Heart left ventricle (tissue), 16 donors: ENCODE results near the gene TCIRG1. TPM values are rescaled to one million over a fixed set of nuclear protein-coding genes. Genes with fewer than 3 reads are reported as not detected.

ENCODE experiments used
- ATAC-seq, 4 donors: fragments of 200-7000 bp; cut with Tn5 transposase; one replicate each; pipeline ENCODE4 v1.9.1; 2020 to 2022; ENCODE audit warnings: moderate library complexity in 4 of 4, mild to moderate bottlenecking in 3 of 4, moderate number of reproducible peaks in 1 of 4
- DNase-seq, 5 donors: peaks; one replicate each; pipeline ENCODE4 v3.0.0-alpha.2; 2020
- H3K27ac ChIP-seq, 12 donors: fragments of 200-600 bp; sonication (generic) in 4 of 12; one replicate each; pipeline versions ENCODE4 v1.5.0 to v1.8.0; 2016 to 2022; ENCODE audit warnings: mild to moderate bottlenecking in 2 of 12
- H3K27me3 ChIP-seq, 9 donors: fragments of 200-600 bp; sonication (generic) in 2 of 9; one replicate each; pipeline versions ENCODE4 v1.5.1 to v1.8.0; 2016 to 2022; ENCODE audit warnings: mild to moderate bottlenecking in 3 of 9
- H3K36me3 ChIP-seq, 9 donors: fragments of 200-600 bp; sonication (generic) in 2 of 9; one replicate each; pipeline versions ENCODE4 v1.5.0 to v1.8.0; 2018 to 2022; ENCODE audit warnings: mild to moderate bottlenecking in 2 of 9
- H3K4me1 ChIP-seq, 12 donors: fragments of 200-600 bp; sonication (generic) in 4 of 12; one replicate each; pipeline versions ENCODE4 v1.5.0 to v1.8.0; 2016 to 2022; ENCODE audit warnings: mild to moderate bottlenecking in 3 of 12
- H3K4me3 ChIP-seq, 12 donors: fragments of 200-600 bp; sonication (generic) in 4 of 12; one replicate each; pipeline versions ENCODE4 v1.5.0 to v1.8.0; 2017 to 2022; ENCODE audit warnings: mild to moderate bottlenecking in 9 of 12, moderate library complexity in 4 of 12
- H3K9me3 ChIP-seq, 12 donors: fragments of 200-600 bp; sonication (generic) in 4 of 12; one replicate each; pipeline versions ENCODE4 v1.5.0 to v1.8.0; 2016 to 2022; ENCODE audit warnings: mild to moderate bottlenecking in 1 of 12
- CTCF ChIP-seq, 12 donors: fragments of 200-600 bp; sonication (generic) in 4 of 12; IDR thresholded peaks; one replicate each; pipeline versions ENCODE4 v1.5.0 to v1.8.0; 2018 to 2022; ENCODE audit warnings: antibody characterized with exemption in 12 of 12, mild to moderate bottlenecking in 5 of 12
- POLR2A ChIP-seq, 2 donors: fragments of 450-650 bp; IDR thresholded peaks; one replicate each; pipeline ENCODE4 v1.6.1; 2017; ENCODE audit warnings: antibody characterized with exemption in 2 of 2, mild to moderate bottlenecking in 2 of 2, moderate library complexity in 2 of 2
- WGBS, 4 donors: extraction: QIAGEN DNeasy Blood & Tissue Kit in 2 of 4; methylation state at CpG; one replicate each; pipeline versions ENCODE4 v1.1.5 to v1.1.7; 2013 to 2018; 5-methylcytosine and 5-hydroxymethylcytosine counted together
- intact Hi-C, 10 donors: fragments of 100-400 bp; cut with DNase I; formaldehyde crosslinking; loops; one replicate each; pipeline versions ENCODE4 v1.11.1 to v1.14.2; 2022
- polyA plus RNA-seq, 2 donors: library from polyadenylated mRNA; stranded (reverse); fragments of 200-250 nt; gene quantifications; one replicate each; pipeline ENCODE4 v1.2.3, GENCODE V29; 2013
- total RNA-seq, 9 donors: library from RNA; depleted of rRNA in 2 of 9; stranded (reverse); fragments of >200 nt in 2 of 9; fragmentation: NEBNext Ultra II Directional in 3 of 9; extraction: Animal tissue kit (Norgen Biotek cat#: 25700) in 3 of 9; gene quantifications; one replicate each; pipeline versions ENCODE4 v1.1.0 to v1.2.4, GENCODE V29; 2016 to 2023
- donor health status: ischemic (EF 13 %, LVEDD 7.1; RV severe dilation, severe dysfunction).
- donor health status: healthy with polysubstance abuse.
- donor health status: DM: no; HTN: yes; CAD: no.
- donor health status: DM: no; HTN: no; CAD: no.
- donor health status: ischemic (EF 25% LVEDD 6.9; RV normal size, moderate dysfunction).
- donor health status: ischemic (EF 25% LVEDD 5.7; RV mildly dilated, moderate dysfunction).
- donor health status: healthy.
- donor health status: DM: yes; HTN: yes; CAD: no.
- donor health status: ischemic (EF 35%, LVEDD 5.7; RV mildly dilated, moderate dysfunction).
- donor health status: nonischemic (EF 11% LVEDD 7.7; RV severe dilation, severe dysfunction).
- donor health status: DM: yes; HTN: yes; CAD: no.
- donor health status: PGD.
- donor health status: ischemic (EF 29% LVEDD 5.4; RV normal size, mild dysfunction).
- donor health status: nonischemic (EF 23%, LVEDD 6.1; RV moderate dilation, normal function).

TCIRG1 gene
- total and polyA plus RNA-seq, 11 donors, result 10.2 to 88.7 (median 25.5) TPM

- 74 to 90% (median 81%) methylated on average over 3 of the region's 3 CpGs for WGBS, 4 donors
- H3K36me3 ChIP-seq, result peaks cover 0 to 81% (median 66%) of the 10 kb centered on the region in 9 donors
- no peaks in the 10 kb centered on the region for H3K9me3 ChIP-seq
- TF ChIP-seq POLR2A (IDR thresholded peaks at IDR 0.05) (no peak), CTCF (IDR thresholded peaks at IDR 0.05) (no peak)
- no peaks in the 10 kb centered on the region for H3K4me1 ChIP-seq
- H3K27ac ChIP-seq, result no peak overlapping the region
- no peak overlapping the region for H3K4me3 ChIP-seq
- H3K27me3 ChIP-seq, result no peaks in the 10 kb centered on the region
- ATAC-seq, result no peak
- intact Hi-C loops, result loop anchor here in 4 of 10 donors (10.0 kb wide), 1 partner anchor 133 kb away; no protein-coding TSS in a partner anchor
- DNase-seq, result no peak
Measured at GRCh38 chr11:68071281-68072048, 32.6 kb downstream of the TCIRG1 start.

GRCh38 chr11:68074584-68075352 lies 35.9 kb downstream of the TCIRG1 start:
- Histone ChIP-seq H3K36me3 (peaks cover 0 to 52% (median 36%) of the 10 kb centered on the region in 9 donors), H3K4me1 (peaks cover 0 to 5% (median 0%) of the 10 kb centered on the region in 12 donors), H3K9me3 (no peaks in the 10 kb centered on the region), H3K27me3 (no peaks in the 10 kb centered on the region), H3K4me3 (no peak overlapping the region), H3K27ac (no peak overlapping the region)
- no peak for ATAC-seq
- TF ChIP-seq CTCF (IDR thresholded peaks at IDR 0.05) (no peak), POLR2A (IDR thresholded peaks at IDR 0.05) (no peak)
- DNase-seq, result no peak
- 74 to 80% (median 77%) methylated on average over 10 of the region's 10 CpGs for WGBS, 4 donors
- intact Hi-C loops, result loop anchor here in 4 of 10 donors (10.0 kb wide), 1 partner anchor 130 kb away; no protein-coding TSS in a partner anchor

- no peaks in the 10 kb centered on the region for H3K27me3 ChIP-seq
- ATAC-seq (no peak), DNase-seq (no peak)
- no peak overlapping the region for H3K27ac ChIP-seq
- no peak overlapping the region for H3K4me3 ChIP-seq
- TF ChIP-seq POLR2A (IDR thresholded peaks at IDR 0.05) (no peak), CTCF (IDR thresholded peaks at IDR 0.05) (peak in 5 of 12 donors; percentile 16 to 25 (median 21))
- peaks cover 0 to 5% (median 0%) of the 10 kb centered on the region in 12 donors for H3K4me1 ChIP-seq
- WGBS, 4 donors, result 83 to 87% (median 85%) methylated on average over 11 of the region's 11 CpGs
- intact Hi-C loops, result loop anchor here in 4 of 10 donors (10.0 kb wide), 1 partner anchor 128 kb away; no protein-coding TSS in a partner anchor
- no peaks in the 10 kb centered on the region for H3K9me3 ChIP-seq
- H3K36me3 ChIP-seq, result peaks cover 0 to 51% (median 32%) of the 10 kb centered on the region in 9 donors
Measured at GRCh38 chr11:68076371-68077042, 37.7 kb downstream of the TCIRG1 start.
